Upper lobe of left lung (tissue), 6 donors: ENCODE results near the gene TTYH3. TPM values are rescaled to one million over a fixed set of nuclear protein-coding genes. Genes with fewer than 3 reads are reported as not detected.
A peak's percentile ranks its signal among the peaks of the same experiment; 100 is the strongest.

Experiments
- ATAC-seq, 2 donors: fragments of 200-7000 bp; cut with Tn5 transposase; one replicate each; pipeline ENCODE4 v1.9.1; 2022; ENCODE audit warnings: mild to moderate bottlenecking in 2 of 2, moderate library complexity in 2 of 2; ENCODE audit not compliant: low FRiP score in 2 of 2
- DNase-seq, 2 donors: peaks; one replicate each; pipeline ENCODE4 v3.0.0-alpha.2; 2019 to 2020
- H3K27ac ChIP-seq, 4 donors: fragments of 200-600 bp; sonication (generic); one replicate each; pipeline ENCODE4 v1.5.1; 2016 to 2019
- H3K27me3 ChIP-seq, 4 donors: fragments of 200-600 bp; sonication (generic); one replicate each; pipeline ENCODE4 v1.5.1; 2017 to 2019
- H3K36me3 ChIP-seq, 4 donors: fragments of 200-600 bp; sonication (generic); one replicate each; pipeline ENCODE4 v1.5.1; 2016 to 2019
- H3K4me1 ChIP-seq, 4 donors: fragments of 200-600 bp; sonication (generic); one replicate each; pipeline ENCODE4 v1.5.1; 2018 to 2019
- H3K4me3 ChIP-seq, 4 donors: fragments of 200-600 bp; sonication (generic); one replicate each; pipeline ENCODE4 v1.5.1; 2017 to 2019; ENCODE audit warnings: mild to moderate bottlenecking in 2 of 4, moderate library complexity in 1 of 4
- H3K9me3 ChIP-seq, 4 donors: fragments of 200-600 bp; sonication (generic); one replicate each; pipeline ENCODE4 v1.5.1; 2018 to 2019
- EP300 ChIP-seq, 4 donors: sonication (generic); formaldehyde crosslinking; IDR thresholded peaks; one replicate each; pipeline ENCODE4 v1.5.1; 2017; ENCODE audit warnings: antibody characterized with exemption in 4 of 4, control low read depth in 2 of 4
- POLR2A ChIP-seq, 4 donors: fragments of 450-650 bp; IDR thresholded peaks; one replicate each; pipeline ENCODE4 v1.5.1; 2016 to 2017; ENCODE audit warnings: antibody characterized with exemption in 4 of 4, mild to moderate bottlenecking in 2 of 4
- POLR2AphosphoS5 ChIP-seq, 2 donors: sonication (generic); formaldehyde crosslinking; IDR thresholded peaks; one replicate each; pipeline ENCODE4 v1.5.1; 2017; ENCODE audit warnings: antibody characterized with exemption in 2 of 2
- WGBS, 2 donors: methylation state at CpG; one replicate each; pipeline ENCODE4 v1.1.5; 2017 to 2018; 5-methylcytosine and 5-hydroxymethylcytosine counted together
- total RNA-seq, 6 donors: library from RNA; depleted of rRNA in 4 of 6; stranded (reverse); fragments of >200 nt in 4 of 6; gene quantifications; one replicate each; pipeline versions ENCODE4 v1.1.0 to v1.2.1, GENCODE V29; 2016 to 2021
- TF ChIP-seq, protein P1 (sequence below), 6 experiments: fragments of 450-650 bp in 4 of 6; fragments of 200-600 bp in 2 of 6; sonication (generic) in 2 of 6; IDR thresholded peaks; one replicate each; pipeline ENCODE4 v1.5.1; 2016 to 2019; ENCODE audit warnings: antibody characterized with exemption in 6 of 6
- donor health status: DM: no; HTN: no; CAD: no; lungs with moderate emphysema.
- donor health status: DM: no; HTN: yes; CAD: no; lungs with severe emphysema.

Gene TTYH3
- total RNA-seq, 6 donors from 2014 or later, result 16.5 to 69.6 (median 58.1) TPM

DNA sequence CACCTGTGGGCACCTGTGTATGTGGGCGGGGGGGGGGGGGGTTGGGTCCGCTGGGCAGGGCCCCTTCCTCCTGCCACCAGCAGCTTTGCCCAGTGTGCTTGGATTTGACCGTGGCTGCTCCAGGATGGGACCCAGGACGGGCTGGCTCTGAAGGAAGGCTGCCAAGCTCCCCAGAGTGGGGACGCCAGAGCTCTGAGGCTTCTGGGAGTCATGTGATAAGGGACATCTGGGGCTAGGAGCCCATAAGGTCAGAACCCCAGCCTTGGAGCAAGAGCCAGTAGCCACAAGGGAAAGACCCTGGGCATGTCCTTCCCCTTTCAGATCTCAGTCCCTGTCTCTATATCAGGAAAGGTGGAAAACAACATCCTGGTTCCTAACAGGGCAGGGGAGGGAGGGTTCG, 34.4 kb downstream of the TTYH3 start:
- Histone ChIP-seq H3K27ac (no peak overlapping the region), H3K27me3 (no peaks in the 10 kb centered on the region), H3K36me3 (peaks cover 0 to 11% (median 5%) of the 10 kb centered on the region in 4 donors), H3K4me3 (no peak overlapping the region), H3K4me1 (peaks cover 13 to 40% (median 19%) of the 10 kb centered on the region in 4 donors), H3K9me3 (no peaks in the 10 kb centered on the region)
- 61 to 89% methylated on average over 1 to 5 of the region's 6 CpGs for WGBS, 2 donors
- TF ChIP-seq EP300 (IDR thresholded peaks at IDR 0.05) (no peak), POLR2AphosphoS5 (IDR thresholded peaks at IDR 0.05) (no peak), POLR2A (IDR thresholded peaks at IDR 0.05) (no peak)
- TF ChIP-seq, protein P1, sequence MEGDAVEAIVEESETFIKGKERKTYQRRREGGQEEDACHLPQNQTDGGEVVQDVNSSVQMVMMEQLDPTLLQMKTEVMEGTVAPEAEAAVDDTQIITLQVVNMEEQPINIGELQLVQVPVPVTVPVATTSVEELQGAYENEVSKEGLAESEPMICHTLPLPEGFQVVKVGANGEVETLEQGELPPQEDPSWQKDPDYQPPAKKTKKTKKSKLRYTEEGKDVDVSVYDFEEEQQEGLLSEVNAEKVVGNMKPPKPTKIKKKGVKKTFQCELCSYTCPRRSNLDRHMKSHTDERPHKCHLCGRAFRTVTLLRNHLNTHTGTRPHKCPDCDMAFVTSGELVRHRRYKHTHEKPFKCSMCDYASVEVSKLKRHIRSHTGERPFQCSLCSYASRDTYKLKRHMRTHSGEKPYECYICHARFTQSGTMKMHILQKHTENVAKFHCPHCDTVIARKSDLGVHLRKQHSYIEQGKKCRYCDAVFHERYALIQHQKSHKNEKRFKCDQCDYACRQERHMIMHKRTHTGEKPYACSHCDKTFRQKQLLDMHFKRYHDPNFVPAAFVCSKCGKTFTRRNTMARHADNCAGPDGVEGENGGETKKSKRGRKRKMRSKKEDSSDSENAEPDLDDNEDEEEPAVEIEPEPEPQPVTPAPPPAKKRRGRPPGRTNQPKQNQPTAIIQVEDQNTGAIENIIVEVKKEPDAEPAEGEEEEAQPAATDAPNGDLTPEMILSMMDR (IDR thresholded peaks at IDR 0.05), result no peak
- ATAC-seq (no peak), DNase-seq (no peak)

DNA sequence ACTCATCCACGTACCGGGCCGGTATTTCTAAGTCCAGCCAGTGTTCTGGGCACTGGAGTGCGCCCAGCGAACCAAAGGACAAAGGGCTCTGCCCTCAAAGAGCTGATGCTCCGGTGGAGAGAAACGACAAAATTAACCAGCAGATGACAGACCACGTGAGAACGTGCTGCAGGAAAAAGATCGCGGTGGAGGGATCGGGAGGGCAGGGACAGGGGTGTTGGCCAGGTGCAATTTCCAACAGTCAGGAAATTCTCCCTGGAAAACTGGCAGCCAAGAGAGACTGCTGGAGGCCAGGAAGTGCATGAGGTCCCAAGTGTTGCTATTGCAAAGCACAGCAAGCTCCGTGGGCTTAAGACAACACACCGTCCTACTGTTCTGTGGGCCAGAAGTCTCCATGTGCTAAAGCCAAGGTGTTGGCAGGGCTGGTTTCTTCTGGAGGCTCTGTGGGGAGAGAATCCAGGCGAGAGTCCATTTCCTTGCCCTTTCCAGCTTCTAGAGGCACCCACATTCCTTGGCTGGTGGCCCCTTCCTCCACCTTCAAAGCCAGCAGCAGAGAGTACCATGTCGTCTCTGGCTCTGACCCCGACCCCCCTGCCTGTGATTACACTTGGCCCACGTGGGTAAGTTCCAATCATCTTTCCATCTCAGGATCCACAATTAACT, 34.9 kb downstream of the TTYH3 start:
- Histone ChIP-seq H3K27ac (no peak overlapping the region), H3K9me3 (no peaks in the 10 kb centered on the region), H3K4me3 (no peak overlapping the region), H3K36me3 (peaks cover 0 to 7% (median 3%) of the 10 kb centered on the region in 4 donors), H3K27me3 (no peaks in the 10 kb centered on the region), H3K4me1 (peaks cover 13 to 43% (median 19%) of the 10 kb centered on the region in 4 donors)
- TF ChIP-seq POLR2A (IDR thresholded peaks at IDR 0.05) (no peak), POLR2AphosphoS5 (IDR thresholded peaks at IDR 0.05) (no peak), EP300 (IDR thresholded peaks at IDR 0.05) (no peak)
- TF ChIP-seq, protein P1 (IDR thresholded peaks at IDR 0.05), result no peak
- ATAC-seq, result no peak
- DNase-seq, result no peak
- WGBS, 2 donors, result 71 to 76% methylated on average over 17 to 18 of the region's 18 CpGs

DNA sequence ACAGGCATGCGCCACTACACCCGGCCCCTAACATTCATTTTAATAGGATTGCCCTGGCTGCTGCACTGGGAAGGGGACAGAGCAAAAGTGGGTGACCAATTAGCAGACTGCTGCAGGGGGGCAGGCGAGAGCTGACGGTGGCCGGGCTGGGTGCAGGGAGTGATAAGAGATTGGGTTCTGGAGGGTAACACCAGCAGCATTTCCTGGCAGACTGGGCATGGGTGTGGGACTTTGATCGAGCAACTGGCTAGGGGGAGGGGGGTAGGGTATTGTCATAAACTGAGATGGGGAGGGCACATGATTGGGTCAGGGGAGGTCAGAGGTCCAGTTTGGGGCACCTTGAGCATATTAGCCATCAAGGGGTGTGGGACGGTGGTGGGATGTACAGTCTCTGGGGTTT, 36.1 kb downstream of the TTYH3 start:
- DNase-seq (peak in 1 of 2 donors; percentile 49), ATAC-seq (no peak)
- TF ChIP-seq, protein P1 (IDR thresholded peaks at IDR 0.05), result no peak
- TF ChIP-seq POLR2AphosphoS5 (IDR thresholded peaks at IDR 0.05) (no peak), POLR2A (IDR thresholded peaks at IDR 0.05) (no peak), EP300 (IDR thresholded peaks at IDR 0.05) (no peak)
- H3K4me3 ChIP-seq, result no peak overlapping the region
- no peaks in the 10 kb centered on the region for H3K27me3 ChIP-seq
- no peaks in the 10 kb centered on the region for H3K36me3 ChIP-seq
- peaks cover 12 to 40% (median 16%) of the 10 kb centered on the region in 4 donors for H3K4me1 ChIP-seq
- 59 to 68% methylated on average over 7 of the region's 7 CpGs for WGBS, 2 donors
- H3K27ac ChIP-seq, result no peak overlapping the region
- H3K9me3 ChIP-seq, result no peaks in the 10 kb centered on the region

DNA sequence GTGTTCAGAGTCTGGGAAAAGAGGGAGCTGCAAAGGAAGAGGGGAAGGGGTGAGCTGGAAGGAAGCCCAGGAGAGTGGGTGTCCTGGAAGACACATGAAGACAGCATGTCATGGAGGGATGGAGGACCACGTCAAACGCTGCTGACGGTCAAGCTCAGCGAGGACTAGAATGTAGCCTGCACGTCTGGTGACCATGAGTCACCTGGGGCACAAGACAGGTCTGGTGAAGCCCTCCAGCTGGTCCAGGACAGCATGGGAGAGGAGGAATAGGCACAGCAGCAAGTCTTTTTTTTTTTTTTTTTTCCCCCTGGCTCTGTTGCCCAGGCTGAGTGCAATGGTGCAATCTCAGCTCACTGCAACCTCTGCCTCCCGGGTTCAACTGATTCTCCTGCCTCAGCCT, 36.6 kb downstream of the TTYH3 start:
- Histone ChIP-seq H3K27me3 (no peaks in the 10 kb centered on the region), H3K27ac (no peak overlapping the region), H3K9me3 (no peaks in the 10 kb centered on the region), H3K4me3 (no peak overlapping the region), H3K4me1 (peaks cover 7 to 35% (median 11%) of the 10 kb centered on the region in 4 donors), H3K36me3 (no peaks in the 10 kb centered on the region)
- ATAC-seq, result no peak
- TF ChIP-seq EP300 (IDR thresholded peaks at IDR 0.05) (no peak), POLR2AphosphoS5 (IDR thresholded peaks at IDR 0.05) (no peak), POLR2A (IDR thresholded peaks at IDR 0.05) (no peak)
- TF ChIP-seq, protein P1 (IDR thresholded peaks at IDR 0.05), result no peak
- WGBS, 2 donors, result 71 to 79% methylated on average over 5 to 6 of the region's 6 CpGs
- no peak for DNase-seq

DNA sequence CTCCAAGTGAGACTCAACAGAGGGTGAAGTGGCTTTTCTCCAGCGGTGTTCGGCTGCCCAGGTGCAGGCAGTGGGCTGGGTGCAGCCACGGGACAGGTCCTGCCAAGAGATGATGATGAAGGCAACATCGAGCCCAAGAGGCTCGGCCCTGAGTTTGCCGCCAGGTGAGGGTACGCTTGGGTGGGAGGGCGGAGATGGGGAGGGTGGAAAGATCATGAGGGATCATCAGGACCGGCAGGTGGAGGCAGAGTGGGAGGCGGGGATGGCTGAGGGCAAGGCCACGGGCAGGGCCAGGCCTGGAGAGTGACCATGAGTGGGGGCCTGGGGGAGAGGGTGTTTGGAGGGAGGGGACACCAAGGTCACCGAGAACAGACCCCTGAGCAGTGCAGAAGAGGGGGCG, 38.4 kb downstream of the TTYH3 start:
- TF ChIP-seq, protein P1 (IDR thresholded peaks at IDR 0.05), result no peak
- TF ChIP-seq POLR2A (IDR thresholded peaks at IDR 0.05), result no peak
- no peak for TF ChIP-seq POLR2AphosphoS5 (IDR thresholded peaks at IDR 0.05)
- no peak overlapping the region for H3K4me3 ChIP-seq
- H3K36me3 ChIP-seq, result no peaks in the 10 kb centered on the region
- ATAC-seq (no peak), DNase-seq (no peak)
- H3K27me3 ChIP-seq, result no peaks in the 10 kb centered on the region
- H3K4me1 ChIP-seq, result peaks cover 4 to 18% (median 6%) of the 10 kb centered on the region in 4 donors
- H3K27ac ChIP-seq, result no peak overlapping the region
- WGBS, 2 donors, result 87 to 88% methylated on average over 13 of the region's 13 CpGs
- H3K9me3 ChIP-seq, result no peaks in the 10 kb centered on the region
